Heart left ventricle (tissue), 13 donors: ENCODE results near the gene ADGRV1.

Experiments
- POLR2A ChIP-seq, 2 donors: fragments of 450-650 bp; IDR thresholded peaks; one replicate each; pipeline ENCODE4 v1.6.1; 2017; ENCODE audit warnings: antibody characterized with exemption in 2 of 2, mild to moderate bottlenecking in 2 of 2, moderate library complexity in 2 of 2
- TF ChIP-seq, protein P1 (sequence below), 12 donors: fragments of 200-600 bp; sonication (generic) in 4 of 12; IDR thresholded peaks; one replicate each; pipeline versions ENCODE4 v1.5.0 to v1.8.0; 2018 to 2022; ENCODE audit warnings: antibody characterized with exemption in 12 of 12, mild to moderate bottlenecking in 5 of 12
- donor health status: ischemic (EF 13 %, LVEDD 7.1; RV severe dilation, severe dysfunction).
- donor health status: DM: no; HTN: yes; CAD: no.
- donor health status: DM: no; HTN: no; CAD: no.
- donor health status: ischemic (EF 25% LVEDD 6.9; RV normal size, moderate dysfunction).
- donor health status: ischemic (EF 25% LVEDD 5.7; RV mildly dilated, moderate dysfunction).
- donor health status: ischemic (EF 35%, LVEDD 5.7; RV mildly dilated, moderate dysfunction).
- donor health status: nonischemic (EF 11% LVEDD 7.7; RV severe dilation, severe dysfunction).
- donor health status: DM: yes; HTN: yes; CAD: no.
- donor health status: PGD.
- donor health status: ischemic (EF 29% LVEDD 5.4; RV normal size, mild dysfunction).
- donor health status: nonischemic (EF 23%, LVEDD 6.1; RV moderate dilation, normal function).

DNA sequence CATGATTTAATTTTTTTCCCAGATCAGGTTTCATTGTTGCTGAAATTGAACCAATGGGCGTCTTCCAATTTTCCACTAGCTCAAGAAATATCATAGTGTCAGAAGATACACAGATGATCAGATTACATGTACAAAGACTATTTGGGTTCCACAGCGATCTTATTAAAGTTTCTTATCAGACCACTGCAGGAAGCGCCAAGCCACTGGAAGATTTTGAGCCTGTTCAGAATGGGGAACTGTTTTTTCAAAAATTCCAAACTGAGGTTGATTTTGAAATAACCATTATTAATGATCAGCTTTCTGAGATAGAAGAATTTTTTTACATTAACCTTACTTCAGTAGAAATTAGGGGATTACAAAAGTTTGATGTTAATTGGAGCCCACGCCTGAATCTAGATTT, 251.6 kb downstream of the ADGRV1 start:
- TF ChIP-seq, protein P1, sequence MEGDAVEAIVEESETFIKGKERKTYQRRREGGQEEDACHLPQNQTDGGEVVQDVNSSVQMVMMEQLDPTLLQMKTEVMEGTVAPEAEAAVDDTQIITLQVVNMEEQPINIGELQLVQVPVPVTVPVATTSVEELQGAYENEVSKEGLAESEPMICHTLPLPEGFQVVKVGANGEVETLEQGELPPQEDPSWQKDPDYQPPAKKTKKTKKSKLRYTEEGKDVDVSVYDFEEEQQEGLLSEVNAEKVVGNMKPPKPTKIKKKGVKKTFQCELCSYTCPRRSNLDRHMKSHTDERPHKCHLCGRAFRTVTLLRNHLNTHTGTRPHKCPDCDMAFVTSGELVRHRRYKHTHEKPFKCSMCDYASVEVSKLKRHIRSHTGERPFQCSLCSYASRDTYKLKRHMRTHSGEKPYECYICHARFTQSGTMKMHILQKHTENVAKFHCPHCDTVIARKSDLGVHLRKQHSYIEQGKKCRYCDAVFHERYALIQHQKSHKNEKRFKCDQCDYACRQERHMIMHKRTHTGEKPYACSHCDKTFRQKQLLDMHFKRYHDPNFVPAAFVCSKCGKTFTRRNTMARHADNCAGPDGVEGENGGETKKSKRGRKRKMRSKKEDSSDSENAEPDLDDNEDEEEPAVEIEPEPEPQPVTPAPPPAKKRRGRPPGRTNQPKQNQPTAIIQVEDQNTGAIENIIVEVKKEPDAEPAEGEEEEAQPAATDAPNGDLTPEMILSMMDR (IDR thresholded peaks at IDR 0.05) = no peak
- no peak for TF ChIP-seq POLR2A (IDR thresholded peaks at IDR 0.05)
